ENCODE data around the gene ZNF441. TPM values are rescaled to one million over a fixed set of nuclear protein-coding genes. Genes with fewer than 3 reads are reported as not detected.
"Not testable (repeated sequence)": the region's sequence is repeated elsewhere in the genome, so short reads cannot be mapped to it uniquely, and the experiment has no call there.

Gene ZNF441
- polyA plus RNA-seq, 6 donors from 2014 or later: 5.9 to 16.0 (median 13.7) TPM

GRCh38 chr19:11754663-11755062 is 12.1 kb upstream of the ZNF441 start:
- no peak overlapping the region for H3K4me3 Mint-ChIP-seq
- H3K9me3 Mint-ChIP-seq: peaks cover 14 to 78% (median 46%) of the 10 kb centered on the region in 7 donors
- ATAC-seq (ENCODE audit: low read depth in 2 of 2) (no peak), DNase-seq (no peak)
- peaks cover 13 to 55% (median 18%) of the 10 kb centered on the region in 3 donors for H3K27me3 Mint-ChIP-seq
- no peak overlapping the region for H3K27ac Mint-ChIP-seq
- H3K36me3 Mint-ChIP-seq: peaks cover 17 to 34% of the 10 kb centered on the region in 2 donors
- H3K4me1 Mint-ChIP-seq: no peaks in the 10 kb centered on the region

GRCh38 chr19:11756965-11757364 is 9.8 kb upstream of the ZNF441 start:
- H3K27ac Mint-ChIP-seq: no peak overlapping the region
- no peak for ATAC-seq (ENCODE audit: low read depth in 2 of 2)
- H3K4me3 Mint-ChIP-seq: no peak overlapping the region
- peaks cover 18 to 32% of the 10 kb centered on the region in 2 donors for H3K36me3 Mint-ChIP-seq
- DNase-seq: no peak
- peaks cover 13 to 45% (median 23%) of the 10 kb centered on the region in 3 donors for H3K27me3 Mint-ChIP-seq
- H3K4me1 Mint-ChIP-seq: no peaks in the 10 kb centered on the region
- H3K9me3 Mint-ChIP-seq: peaks cover 10 to 57% (median 34%) of the 10 kb centered on the region in 7 donors

GRCh38 chr19:11759805-11760204 is 7.0 kb upstream of the ZNF441 start:
- peaks cover 7 to 18% (median 8%) of the 10 kb centered on the region in 3 donors for H3K27me3 Mint-ChIP-seq
- no peaks in the 10 kb centered on the region for H3K4me1 Mint-ChIP-seq
- DNase-seq: no peak
- H3K9me3 Mint-ChIP-seq: peaks cover 11 to 63% (median 25%) of the 10 kb centered on the region in 7 donors
- no peak for ATAC-seq (ENCODE audit: low read depth in 2 of 2)
- no peak overlapping the region for H3K27ac Mint-ChIP-seq
- H3K36me3 Mint-ChIP-seq: peaks cover 17 to 19% of the 10 kb centered on the region in 2 donors
- H3K4me3 Mint-ChIP-seq: no peak overlapping the region

DNA sequence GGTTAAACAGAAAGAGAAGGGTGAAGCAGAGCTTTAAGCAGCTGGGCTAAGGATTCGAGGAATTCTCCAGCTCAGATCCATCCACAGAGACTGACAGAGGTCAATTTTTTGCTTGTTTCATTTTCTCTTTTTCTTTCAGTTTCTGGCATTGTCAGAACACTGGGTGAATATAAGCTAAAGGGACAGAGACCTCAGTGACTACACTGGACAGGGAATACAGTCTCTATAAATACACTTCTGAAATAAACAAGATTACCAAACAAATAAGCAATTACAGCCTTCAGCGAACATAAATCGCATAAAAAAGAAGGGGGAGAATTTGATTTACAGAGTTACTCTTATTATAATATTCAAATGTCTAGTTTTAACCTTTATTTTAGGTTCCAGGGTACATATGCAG is 3.7 kb upstream of the ZNF441 start:
- Mint-ChIP-seq H3K27ac (no peak overlapping the region), H3K36me3 (peaks cover 7 to 15% of the 10 kb centered on the region in 2 donors), H3K9me3 (peaks cover 2 to 36% (median 7%) of the 10 kb centered on the region in 7 donors), H3K4me3 (peak overlapping the region in 1 of 8 donors; percentile 98), H3K4me1 (peaks cover 9 to 19% (median 15%) of the 10 kb centered on the region in 3 donors), H3K27me3 (peaks cover 0 to 10% (median 7%) of the 10 kb centered on the region in 3 donors)
- ATAC-seq (ENCODE audit: low read depth in 2 of 2) (no peak), DNase-seq (no peak)

DNA sequence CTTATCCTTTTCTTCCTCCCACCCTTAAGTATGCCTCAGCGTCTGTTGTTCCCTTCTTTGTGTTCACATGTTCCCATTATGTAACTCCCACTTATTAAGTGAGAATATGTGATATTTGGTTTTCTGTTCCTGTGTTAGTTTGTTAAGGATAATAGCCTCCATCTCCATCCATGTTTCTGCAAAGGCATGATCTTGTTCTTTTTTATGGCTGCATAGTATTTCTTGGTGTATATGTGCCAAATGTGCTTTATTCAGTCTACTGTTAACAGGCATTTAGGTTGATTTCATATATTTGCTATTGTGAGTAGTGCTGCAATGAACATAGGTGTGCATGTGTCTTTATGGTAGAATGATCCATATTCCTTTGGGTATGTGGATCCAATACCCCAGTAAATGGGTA is 3.2 kb upstream of the ZNF441 start:
- peaks cover 0 to 10% (median 7%) of the 10 kb centered on the region in 3 donors for H3K27me3 Mint-ChIP-seq
- peaks cover 8 to 16% of the 10 kb centered on the region in 2 donors for H3K36me3 Mint-ChIP-seq
- no peak for DNase-seq
- no peak overlapping the region for H3K27ac Mint-ChIP-seq
- ATAC-seq (ENCODE audit: low read depth in 2 of 2): no peak
- H3K4me1 Mint-ChIP-seq: peaks cover 13 to 24% (median 20%) of the 10 kb centered on the region in 3 donors
- peaks cover 3 to 36% (median 7%) of the 10 kb centered on the region in 7 donors for H3K9me3 Mint-ChIP-seq
- H3K4me3 Mint-ChIP-seq: peak overlapping the region in 1 of 8 donors; percentile 98

DNA sequence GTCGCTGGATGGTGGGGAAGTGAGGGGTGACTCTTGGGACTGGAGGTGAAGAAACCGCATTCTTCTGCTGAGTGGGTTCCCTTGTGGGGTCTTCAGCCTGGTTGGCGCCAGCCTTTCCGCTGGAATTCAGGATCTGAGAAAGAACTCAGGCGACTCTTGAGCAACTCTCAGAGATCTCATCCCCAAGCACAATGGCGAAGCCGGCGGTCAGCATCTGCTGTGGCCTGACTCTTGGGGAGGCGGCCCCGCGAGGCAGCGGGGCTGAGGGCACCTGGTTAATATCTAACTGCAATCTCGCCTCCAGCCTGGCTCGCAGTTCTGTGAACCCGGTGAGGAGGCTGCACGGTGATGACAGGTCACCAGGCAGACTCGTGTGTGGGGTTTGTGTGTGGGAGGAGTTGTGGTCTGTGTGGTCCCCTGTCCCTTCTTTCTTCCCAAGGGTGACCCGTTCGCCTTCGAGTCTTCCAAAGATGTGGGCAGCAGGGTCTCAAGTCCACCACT is 883 bp downstream of the ZNF441 start:
- H3K27me3 Mint-ChIP-seq: no peaks in the 10 kb centered on the region
- DNase-seq (peak; percentile 6), ATAC-seq (ENCODE audit: low read depth in 2 of 2) (peak in 1 of 2 donors; percentile 12)
- H3K4me1 Mint-ChIP-seq: peaks cover 17 to 40% (median 35%) of the 10 kb centered on the region in 3 donors
- H3K36me3 Mint-ChIP-seq: peaks cover 27 to 41% of the 10 kb centered on the region in 2 donors
- peaks cover 16 to 57% (median 40%) of the 10 kb centered on the region in 7 donors for H3K9me3 Mint-ChIP-seq
- H3K4me3 Mint-ChIP-seq: peak overlapping the region; percentile 97 to 99 (median 98)
- H3K27ac Mint-ChIP-seq: peak overlapping the region; percentile 64 to 97 (median 88)

GRCh38 chr19:11769995-11770394 is 3.2 kb downstream of the ZNF441 start:
- peaks cover 36 to 46% of the 10 kb centered on the region in 2 donors for H3K36me3 Mint-ChIP-seq
- H3K9me3 Mint-ChIP-seq: peaks cover 10 to 62% (median 47%) of the 10 kb centered on the region in 7 donors
- DNase-seq (no peak), ATAC-seq (ENCODE audit: low read depth in 2 of 2) (no peak)
- peak overlapping the region in 2 of 8 donors; percentile 49 to 79 for H3K4me3 Mint-ChIP-seq
- no peaks in the 10 kb centered on the region for H3K27me3 Mint-ChIP-seq
- peaks cover 17 to 40% (median 35%) of the 10 kb centered on the region in 3 donors for H3K4me1 Mint-ChIP-seq
- peak overlapping the region in 3 of 6 donors; percentile 18 to 82 (median 48) for H3K27ac Mint-ChIP-seq

DNA sequence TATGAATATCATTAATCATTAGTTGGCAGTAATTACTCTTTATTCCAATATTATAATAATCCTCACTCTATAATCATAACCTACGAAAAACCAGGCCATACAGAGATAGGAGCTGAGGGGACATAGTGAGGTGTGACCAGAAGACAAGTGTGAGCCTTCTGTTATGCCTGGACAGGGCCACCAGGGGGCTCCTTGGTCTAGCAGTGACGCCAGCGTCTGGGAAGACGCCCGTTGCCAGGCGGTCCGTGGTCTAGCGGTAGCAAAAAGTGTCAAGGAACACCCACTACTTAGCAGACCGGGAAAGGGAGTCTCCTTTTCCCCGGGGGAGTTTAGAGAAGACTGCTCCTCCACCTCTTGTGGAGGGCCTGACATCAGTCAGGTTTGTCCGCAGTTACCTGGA is 4.7 kb downstream of the ZNF441 start:
- H3K27ac Mint-ChIP-seq; DNase-seq; ATAC-seq (ENCODE audit: low read depth in 2 of 2); H3K27me3 Mint-ChIP-seq: not testable (repeated sequence)
- Mint-ChIP-seq H3K9me3 (peaks cover 9 to 74% (median 57%) of the 10 kb centered on the region in 7 donors), H3K4me1 (peaks cover 17 to 33% (median 33%) of the 10 kb centered on the region in 3 donors), H3K36me3 (peaks cover 44 to 46% of the 10 kb centered on the region in 2 donors), H3K4me3 (peak overlapping the region in 1 of 8 donors; percentile 7)

DNA sequence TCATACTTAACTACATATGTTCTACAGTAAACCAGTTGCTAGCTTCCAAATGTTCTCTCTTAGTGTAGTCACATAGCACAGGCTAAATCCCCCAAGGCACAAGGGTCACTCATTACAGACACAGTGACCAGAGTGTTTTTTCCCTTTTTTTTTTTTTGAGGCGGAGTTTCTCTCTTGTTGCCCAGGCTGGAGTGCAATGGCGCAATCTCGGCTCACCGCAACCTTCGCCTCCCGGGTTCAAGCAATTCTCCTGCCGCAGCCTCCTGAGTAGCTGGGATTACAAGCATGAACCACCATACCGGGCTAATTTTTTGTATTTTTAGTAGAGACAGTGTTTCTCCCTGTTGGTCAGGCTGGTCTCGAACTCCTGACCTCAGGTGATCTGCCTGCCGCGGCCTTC is 9.9 kb downstream of the ZNF441 start:
- H3K36me3 Mint-ChIP-seq: peaks cover 52 to 57% of the 10 kb centered on the region in 2 donors
- ATAC-seq (ENCODE audit: low read depth in 2 of 2); H3K27ac Mint-ChIP-seq; H3K27me3 Mint-ChIP-seq; DNase-seq; H3K4me3 Mint-ChIP-seq; H3K4me1 Mint-ChIP-seq: not testable (repeated sequence)
- H3K9me3 Mint-ChIP-seq: peaks cover 5 to 94% (median 72%) of the 10 kb centered on the region in 7 donors

GRCh38 chr19:11780431-11781020 is 13.7 kb downstream of the ZNF441 start:
- DNase-seq (no peak), ATAC-seq (ENCODE audit: low read depth in 2 of 2) (no peak)
- Mint-ChIP-seq H3K4me3 (peak overlapping the region in 1 of 8 donors; percentile 40), H3K9me3 (peaks cover 4 to 89% (median 74%) of the 10 kb centered on the region in 7 donors), H3K27ac (no peak overlapping the region), H3K36me3 (peaks cover 41 to 52% of the 10 kb centered on the region in 2 donors), H3K4me1 (no peaks in the 10 kb centered on the region), H3K27me3 (no peaks in the 10 kb centered on the region)

DNA sequence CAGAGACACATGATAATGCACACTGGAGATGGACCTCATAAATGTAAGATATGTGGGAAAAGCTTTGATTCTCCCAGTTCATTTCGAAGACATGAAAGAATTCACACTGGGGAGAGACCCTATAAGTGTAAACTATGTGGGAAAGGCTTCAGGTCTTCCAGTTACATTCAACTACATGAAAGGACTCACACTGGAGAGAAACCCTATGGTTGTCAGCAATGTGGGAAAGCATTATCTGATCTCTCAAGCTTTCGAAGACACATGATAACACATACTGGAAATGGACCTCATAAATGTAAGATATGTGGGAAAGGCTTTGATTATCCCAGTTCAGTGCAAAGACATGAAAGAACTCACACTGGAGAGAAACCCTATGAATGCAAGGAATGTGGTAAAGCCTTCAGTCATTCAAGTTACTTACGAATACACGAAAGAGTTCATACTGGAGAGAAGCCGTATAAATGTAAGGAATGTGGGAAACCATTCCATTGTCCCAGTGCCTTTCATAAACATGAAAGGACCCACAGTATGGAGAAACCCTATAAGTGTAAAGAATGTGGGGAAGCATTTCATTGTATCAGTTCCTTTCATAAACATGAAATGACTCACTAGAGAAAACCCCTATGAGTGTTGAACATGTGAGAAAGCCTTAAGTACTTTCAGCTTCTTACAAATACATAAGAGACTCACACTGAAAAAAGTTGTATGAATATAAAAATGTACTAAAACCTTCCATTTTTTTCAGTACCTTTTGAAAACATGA is 14.7 kb downstream of the ZNF441 start:
- H3K9me3 Mint-ChIP-seq: peaks cover 4 to 88% (median 70%) of the 10 kb centered on the region in 7 donors
- ATAC-seq (ENCODE audit: low read depth in 2 of 2): no peak
- no peak for DNase-seq
- peaks cover 41 to 45% of the 10 kb centered on the region in 2 donors for H3K36me3 Mint-ChIP-seq
- H3K4me3 Mint-ChIP-seq: no peak overlapping the region
- H3K4me1 Mint-ChIP-seq: no peaks in the 10 kb centered on the region
- H3K27me3 Mint-ChIP-seq: no peaks in the 10 kb centered on the region
- H3K27ac Mint-ChIP-seq: no peak overlapping the region

DNA sequence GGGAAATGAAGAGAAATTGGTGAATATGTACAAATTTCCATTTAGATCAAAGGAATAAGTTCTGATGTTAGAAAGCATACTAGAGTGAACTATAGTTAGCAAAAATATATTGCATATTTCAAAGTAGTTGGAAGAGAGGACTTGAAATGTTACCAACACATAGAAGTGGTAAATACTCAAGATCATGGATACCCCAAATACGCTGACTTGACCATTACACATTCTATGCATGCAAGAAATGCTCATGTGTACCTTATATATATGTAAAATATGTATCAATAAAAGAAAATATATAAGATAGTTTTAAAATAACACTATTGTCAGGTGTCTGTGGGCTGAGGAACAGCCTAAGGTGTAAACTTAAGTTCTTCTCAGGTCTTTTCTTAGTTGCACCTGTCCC is 17.0 kb downstream of the ZNF441 start:
- ATAC-seq (ENCODE audit: low read depth in 2 of 2) (no peak), DNase-seq (no peak)
- Mint-ChIP-seq H3K9me3 (peaks cover 4 to 92% (median 74%) of the 10 kb centered on the region in 7 donors), H3K36me3 (peaks cover 32% of the 10 kb centered on the region in 2 donors), H3K27ac (no peak overlapping the region), H3K4me1 (no peaks in the 10 kb centered on the region), H3K4me3 (no peak overlapping the region), H3K27me3 (no peaks in the 10 kb centered on the region)

DNA sequence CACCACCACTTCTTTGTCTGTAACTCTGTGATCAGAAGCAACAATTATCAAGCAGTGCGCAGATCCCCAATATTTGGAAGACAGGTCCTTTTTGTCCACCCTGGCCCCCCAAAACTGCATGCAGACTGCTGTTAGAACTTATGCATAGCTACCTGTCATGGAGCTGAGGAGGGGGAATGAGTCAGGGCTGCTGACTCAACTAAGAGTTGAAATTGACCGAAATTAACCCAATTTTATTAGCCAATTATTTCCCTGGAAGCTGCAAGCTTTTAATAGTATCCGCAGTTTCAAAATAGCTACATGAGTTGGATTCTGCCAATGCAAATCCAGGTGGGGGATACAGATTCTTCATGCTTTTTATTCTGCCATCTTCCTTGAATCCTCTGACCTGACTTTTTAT is 17.6 kb downstream of the ZNF441 start:
- Mint-ChIP-seq H3K4me1 (no peaks in the 10 kb centered on the region), H3K27ac (peak overlapping the region in 1 of 6 donors; percentile 52), H3K36me3 (peaks cover 29 to 32% of the 10 kb centered on the region in 2 donors), H3K27me3 (no peaks in the 10 kb centered on the region), H3K9me3 (peaks cover 4 to 92% (median 75%) of the 10 kb centered on the region in 7 donors), H3K4me3 (peak overlapping the region in 1 of 8 donors; percentile 42)
- DNase-seq (no peak), ATAC-seq (ENCODE audit: low read depth in 2 of 2) (no peak)

Measured in naive B cell (primary cell).